Measurements from ENCODE around the gene PLXNB2. TPM values are rescaled to one million over a fixed set of nuclear protein-coding genes. Genes with fewer than 3 reads are reported as not detected.

PLXNB2 gene
- total and polyA plus RNA-seq, 2 of the 4 experiments (the other 2 are of a cell fraction): 73.1 to 202 TPM

DNA sequence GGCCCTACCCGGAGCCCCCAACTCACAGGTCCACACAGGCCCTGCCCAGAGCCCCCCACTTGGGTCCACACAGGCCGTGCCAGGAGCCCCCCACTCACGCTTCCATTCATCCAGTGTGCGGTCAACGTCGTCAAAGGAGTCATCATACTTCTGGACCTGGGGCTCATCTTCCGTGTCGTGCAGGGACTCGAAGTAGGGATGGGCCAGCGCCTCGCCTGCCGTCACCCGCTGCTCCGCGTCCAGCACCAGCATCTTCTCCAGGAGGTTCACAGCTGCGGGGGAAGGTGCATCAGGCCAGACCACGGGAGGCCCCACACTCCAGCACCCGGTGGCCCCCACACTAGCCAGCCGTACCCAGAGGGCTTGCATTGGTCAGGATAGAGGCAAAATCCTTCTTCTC is 52.3 kb downstream of the PLXNB2 start:
- H4K8ac ChIP-seq (ENCODE audit: low read depth in 2 of 2, low read length in 2 of 2): no peak overlapping the region

More for the DNA sequence above, 52.3 kb downstream of the PLXNB2 start:
- Histone ChIP-seq H3K4me3 (ENCODE audit: insufficient read depth, low read depth, low read length) (no peak overlapping the region), H3K4me1 (ENCODE audit: control insufficient read depth, insufficient read depth, low read length) (peaks cover 10% of the 10 kb centered on the region), H3K79me1 (ENCODE audit: low read depth in 1 of 2, low read length in 2 of 2) (peaks cover 4 to 37% of the 10 kb centered on the region in 2 experiments; a peak in 3 of 4 replicates), H4K5ac (ENCODE audit: low read depth, low read length) (no peak overlapping the region), H3K18ac (ENCODE audit: low read depth, low read length) (no peak overlapping the region), H3K23ac (ENCODE audit: low read depth, low read length) (no peak overlapping the region), H3K56ac (ENCODE audit: extremely low read depth, insufficient read depth, low read length) (no peak overlapping the region), H3K27ac (ENCODE audit: insufficient read depth, low read length) (no peak overlapping the region), H2AFZ (replicated peaks; ENCODE audit: low read length, poor library complexity) (no peak overlapping the region), H4K91ac (ENCODE audit: insufficient read depth, low read depth, low read length) (no peak overlapping the region), H2BK15ac (ENCODE audit: low read depth, low read length) (no peak overlapping the region), H2BK20ac (ENCODE audit: low read depth, low read length) (no peak overlapping the region), H3K4me2 (ENCODE audit: low read depth, low read length) (no peak overlapping the region), H4K20me1 (ENCODE audit: insufficient read depth, low read length) (peaks cover 30% of the 10 kb centered on the region), H3K9me1 (ENCODE audit: insufficient read depth, low read length) (no peaks in the 10 kb centered on the region), H3K9me3 (ENCODE audit: control insufficient read depth, insufficient read depth, low read length) (no peaks in the 10 kb centered on the region), H2AK5ac (ENCODE audit: low read depth, low read length) (no peak overlapping the region), H3K27me3 (ENCODE audit: control insufficient read depth, insufficient read depth, low read length) (no peaks in the 10 kb centered on the region), H3K14ac (replicated peaks; ENCODE audit: low read depth, low read length) (no peak overlapping the region), H3K4ac (ENCODE audit: low read depth, low read length) (no peak overlapping the region), H2BK120ac (ENCODE audit: low read depth, low read length) (no peak overlapping the region), H2BK5ac (ENCODE audit: low read depth, low read length, poor library complexity, severe bottlenecking) (no peak overlapping the region), H3K9ac (ENCODE audit: low read depth, low read length) (no peak overlapping the region), H2AK9ac (replicated peaks; ENCODE audit: low read depth, low read length, poor library complexity) (peak overlapping the region; percentile 70), H3K36me3 (ENCODE audit: control insufficient read depth, insufficient read depth, low read length) (peaks cover 35% of the 10 kb centered on the region; the same call in 1 of the 2 replicates)
- in situ Hi-C loops (cut with MboI; ENCODE audit: low sequenced_read_pairs) (no loop called here), dilution Hi-C loops (cut with HindIII; ENCODE audit: low sequenced_read_pairs, unreplicated experiment) (no loop called here), intact Hi-C loops (cut with micrococcal nuclease) (no loop called here)
- ChIA-PET CTCF (no interaction called here), POLR2A (ENCODE audit: unreplicated experiment) (no interaction called here)
- no peak for ATAC-seq (ENCODE audit: low read depth)
- no peak for TF ChIP-seq RAD21 (IDR thresholded peaks at IDR 0.05; ENCODE audit: low read length)
- no peak for TF ChIP-seq CEBPB (IDR thresholded peaks at IDR 0.05; ENCODE audit: low read depth, low read length)
- TF ChIP-seq MAFK (IDR thresholded peaks at IDR 0.05; ENCODE audit: low read depth, low read length): no peak
- TF ChIP-seq USF2 (IDR thresholded peaks at IDR 0.05; ENCODE audit: low read depth, low read length): no peak
- no peak for TF ChIP-seq BHLHE40 (IDR thresholded peaks at IDR 0.05; ENCODE audit: low read depth, low read length)
- TF ChIP-seq MXI1 (IDR thresholded peaks at IDR 0.05; ENCODE audit: borderline replicate concordance, low read depth, low read length): no peak
- no peak for TF ChIP-seq POLR2A (IDR thresholded peaks at IDR 0.05; ENCODE audit: low read depth, low read length)
- TF ChIP-seq NFE2L2 (IDR thresholded peaks at IDR 0.05; ENCODE audit: low read depth, low read length): no peak
- TF ChIP-seq MAZ (IDR thresholded peaks at IDR 0.05; ENCODE audit: borderline replicate concordance, low read depth, low read length): no peak
- no peak for TF ChIP-seq RCOR1 (IDR thresholded peaks at IDR 0.05; ENCODE audit: insufficient replicate concordance, low read length)
- DNase-seq: no peak
- WGBS, 2 experiments (ENCODE audit: extremely low coverage in 2 of 2, insufficient read length in 1 of 2): 95% methylated on average over 12 of the region's 19 CpGs; no CpG with 5 or more reads in 1 of the 2 experiments
- no TSS peak for BruUV-seq (replicated peaks)
